Mammary epithelial cell (primary cell): ENCODE measurements around the gene SUPT5H.

Experiments used
- EZH2 ChIP-seq: IDR thresholded peaks from 2 replicates; pipeline ENCODE4 v1.6.1; 2012; ENCODE audit warnings: low read length, inconsistent platforms, borderline replicate concordance
- TF ChIP-seq, protein P1 (sequence below), 2 donors: IDR thresholded peaks in 1 of 2; conservative IDR thresholded peaks in 1 of 2; 2 replicates each; pipeline ENCODE4 v1.5.1; 2011 to 2012; ENCODE audit warnings: inconsistent platforms in 2 of 2, low read length in 2 of 2, mild to moderate bottlenecking in 2 of 2, control low read depth in 1 of 2, low read depth in 1 of 2; ENCODE audit not compliant: insufficient read depth in 1 of 2; ENCODE audit errors: extremely low read depth in 1 of 2

DNA sequence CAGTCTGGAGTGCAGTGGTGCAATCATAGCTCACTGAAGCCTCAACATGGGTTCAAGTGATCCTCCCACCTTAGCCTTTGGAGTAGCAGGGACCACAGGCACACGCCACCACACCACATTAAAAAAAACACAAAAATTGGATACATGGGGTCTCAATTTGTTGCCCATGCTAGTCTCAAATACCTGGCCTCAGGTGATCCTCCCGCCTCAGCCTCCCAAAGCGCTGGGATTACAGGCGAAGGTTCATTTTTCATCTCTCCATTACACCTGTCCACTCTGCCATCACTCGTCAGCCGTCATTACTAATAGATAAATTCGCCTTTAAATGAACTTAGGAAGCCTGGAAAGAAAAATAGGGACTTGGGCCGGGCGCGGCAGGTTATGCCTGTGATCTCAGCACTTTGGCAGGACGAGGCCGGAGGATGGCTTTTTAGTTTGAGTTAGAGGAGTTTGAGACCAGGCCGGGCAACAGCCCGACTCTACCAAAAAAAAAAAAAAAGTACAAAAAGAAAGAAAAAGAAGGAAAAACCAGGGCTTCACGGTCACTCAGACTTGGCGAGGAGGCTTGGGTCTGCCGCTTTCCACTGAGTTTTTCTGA lies 685 bp upstream of the SUPT5H start:
- TF ChIP-seq, protein P1, sequence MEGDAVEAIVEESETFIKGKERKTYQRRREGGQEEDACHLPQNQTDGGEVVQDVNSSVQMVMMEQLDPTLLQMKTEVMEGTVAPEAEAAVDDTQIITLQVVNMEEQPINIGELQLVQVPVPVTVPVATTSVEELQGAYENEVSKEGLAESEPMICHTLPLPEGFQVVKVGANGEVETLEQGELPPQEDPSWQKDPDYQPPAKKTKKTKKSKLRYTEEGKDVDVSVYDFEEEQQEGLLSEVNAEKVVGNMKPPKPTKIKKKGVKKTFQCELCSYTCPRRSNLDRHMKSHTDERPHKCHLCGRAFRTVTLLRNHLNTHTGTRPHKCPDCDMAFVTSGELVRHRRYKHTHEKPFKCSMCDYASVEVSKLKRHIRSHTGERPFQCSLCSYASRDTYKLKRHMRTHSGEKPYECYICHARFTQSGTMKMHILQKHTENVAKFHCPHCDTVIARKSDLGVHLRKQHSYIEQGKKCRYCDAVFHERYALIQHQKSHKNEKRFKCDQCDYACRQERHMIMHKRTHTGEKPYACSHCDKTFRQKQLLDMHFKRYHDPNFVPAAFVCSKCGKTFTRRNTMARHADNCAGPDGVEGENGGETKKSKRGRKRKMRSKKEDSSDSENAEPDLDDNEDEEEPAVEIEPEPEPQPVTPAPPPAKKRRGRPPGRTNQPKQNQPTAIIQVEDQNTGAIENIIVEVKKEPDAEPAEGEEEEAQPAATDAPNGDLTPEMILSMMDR (conservative IDR thresholded peaks at IDR 0.05 in 1 of 2, IDR thresholded peaks at IDR 0.05 in 1 of 2; ENCODE audit: extremely low read depth in 1 of 2, insufficient read depth in 1 of 2, low read depth in 1 of 2, low read length in 2 of 2) = no peak
- no peak for TF ChIP-seq EZH2
